Activated naive CD4-positive, alpha-beta T cell treated with anti-CD3 and anti-CD28 coated beads, Interleukin-2, amount 10 ng/mL, durations not matched to agents 7 days and 5 days (primary cell): ENCODE results near the gene GRID1.
"Not testable (repeated sequence)": the region's sequence is repeated elsewhere in the genome, so short reads cannot be mapped to it uniquely, and the experiment has no call there.

Experiments used
- CTCF ChIA-PET: fragments of 350-600 bp; sonication (Branson Sonifier 250); formaldehyde crosslinking; loops from one replicate; lab custom pipeline; 2021; ENCODE audit warnings: antibody characterized with exemption; lab: Charles Lee
- DNase-seq: peaks from one replicate; pipeline ENCODE4 v3.0.0-alpha.2; 2020
- H3K27ac Mint-ChIP-seq: one replicate; pipeline ENCODE4 v1.8.0; 2021; ENCODE audit warnings: mild to moderate bottlenecking, moderate library complexity, mixed read lengths
- H3K27me3 Mint-ChIP-seq: one replicate; pipeline ENCODE4 v1.8.0; 2021; ENCODE audit warnings: mild to moderate bottlenecking, mixed read lengths
- H3K36me3 Mint-ChIP-seq: one replicate; pipeline ENCODE4 v1.8.0; 2021; ENCODE audit warnings: mixed read lengths
- H3K4me1 Mint-ChIP-seq: one replicate; pipeline ENCODE4 v1.8.0; 2021; ENCODE audit warnings: mixed read lengths
- H3K4me3 Mint-ChIP-seq: one replicate; pipeline ENCODE4 v1.8.0; 2021; ENCODE audit warnings: mild to moderate bottlenecking, moderate library complexity, mixed read lengths
- H3K9me3 Mint-ChIP-seq: one replicate; pipeline ENCODE4 v1.8.0; 2021; ENCODE audit warnings: mixed read lengths

Gene GRID1

DNA sequence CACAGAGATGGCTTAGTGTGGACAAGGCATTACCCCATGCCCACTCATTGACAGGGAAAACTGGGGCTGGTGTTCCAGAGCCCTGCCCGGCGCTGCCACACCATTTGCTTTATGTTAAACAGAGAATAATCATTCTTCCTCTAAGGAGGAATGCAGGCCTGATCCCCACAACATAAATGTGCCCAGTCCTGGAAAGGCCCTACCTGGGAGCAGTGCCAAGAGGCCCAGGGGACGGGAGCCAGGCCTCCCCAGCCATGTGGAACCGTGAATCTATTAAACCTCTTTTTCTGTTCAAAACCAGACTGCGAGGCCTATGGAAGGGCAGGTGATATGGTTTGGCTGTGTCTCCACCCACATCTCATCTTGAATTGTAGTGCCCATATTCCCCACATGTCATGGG lies 264.1 kb downstream of the GRID1 start:
- CTCF ChIA-PET: no interaction called here
- H3K9me3 Mint-ChIP-seq: no peaks in the 10 kb centered on the region
- no peak for DNase-seq
- no peaks in the 10 kb centered on the region for H3K36me3 Mint-ChIP-seq
- H3K27me3 Mint-ChIP-seq: peaks cover 4% of the 10 kb centered on the region
- H3K4me3 Mint-ChIP-seq: no peak overlapping the region
- H3K4me1 Mint-ChIP-seq: no peaks in the 10 kb centered on the region
- no peak overlapping the region for H3K27ac Mint-ChIP-seq

GRCh38 chr10:86102031-86102430 lies 264.6 kb downstream of the GRID1 start:
- H3K4me3 Mint-ChIP-seq: no peak overlapping the region
- no peak overlapping the region for H3K27ac Mint-ChIP-seq
- peaks cover 4% of the 10 kb centered on the region for H3K27me3 Mint-ChIP-seq
- DNase-seq: no peak
- no peaks in the 10 kb centered on the region for H3K9me3 Mint-ChIP-seq
- no peaks in the 10 kb centered on the region for H3K4me1 Mint-ChIP-seq
- CTCF ChIA-PET: no interaction called here
- no peaks in the 10 kb centered on the region for H3K36me3 Mint-ChIP-seq

DNA sequence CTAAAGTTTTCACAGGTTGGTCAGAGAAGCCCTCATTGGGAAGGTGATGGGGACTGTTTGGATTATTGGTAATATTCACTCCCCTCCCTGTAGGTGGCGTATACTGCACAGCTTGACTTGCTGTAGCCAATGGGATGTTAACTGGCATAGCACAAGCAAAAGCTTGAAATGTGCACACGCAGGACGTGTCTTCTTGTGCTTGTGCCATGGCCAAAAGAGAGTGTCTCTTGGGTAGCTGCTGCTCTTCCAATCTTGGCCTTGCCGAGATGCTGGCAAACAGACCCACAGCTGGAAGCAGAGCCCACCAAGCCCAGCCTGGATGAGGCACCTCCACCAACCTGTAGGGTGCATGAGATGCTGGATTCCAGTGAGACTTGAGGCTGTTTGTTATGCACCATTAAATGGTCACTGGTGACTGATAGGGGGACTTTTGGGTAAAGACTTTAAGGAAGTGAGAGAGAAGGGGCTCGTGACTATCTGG lies 266.0 kb downstream of the GRID1 start:
- Mint-ChIP-seq H3K9me3 (no peaks in the 10 kb centered on the region), H3K27ac (no peak overlapping the region), H3K4me3 (no peak overlapping the region), H3K4me1 (no peaks in the 10 kb centered on the region), H3K36me3 (no peaks in the 10 kb centered on the region), H3K27me3 (peaks cover 4% of the 10 kb centered on the region)
- CTCF ChIA-PET: interaction anchor here (0.6 to 1.0 kb wide), 2 partner anchors 13 to 194 kb away, joined by 3 to 4 read pairs; no protein-coding TSS in a partner anchor
- DNase-seq: no peak

GRCh38 chr10:86099542-86100334 lies 266.9 kb downstream of the GRID1 start:
- no peak overlapping the region for H3K4me3 Mint-ChIP-seq
- CTCF ChIA-PET: no interaction called here
- H3K9me3 Mint-ChIP-seq: no peaks in the 10 kb centered on the region
- DNase-seq: no peak
- no peaks in the 10 kb centered on the region for H3K4me1 Mint-ChIP-seq
- no peaks in the 10 kb centered on the region for H3K36me3 Mint-ChIP-seq
- H3K27me3 Mint-ChIP-seq: peaks cover 4% of the 10 kb centered on the region
- H3K27ac Mint-ChIP-seq: no peak overlapping the region

DNA sequence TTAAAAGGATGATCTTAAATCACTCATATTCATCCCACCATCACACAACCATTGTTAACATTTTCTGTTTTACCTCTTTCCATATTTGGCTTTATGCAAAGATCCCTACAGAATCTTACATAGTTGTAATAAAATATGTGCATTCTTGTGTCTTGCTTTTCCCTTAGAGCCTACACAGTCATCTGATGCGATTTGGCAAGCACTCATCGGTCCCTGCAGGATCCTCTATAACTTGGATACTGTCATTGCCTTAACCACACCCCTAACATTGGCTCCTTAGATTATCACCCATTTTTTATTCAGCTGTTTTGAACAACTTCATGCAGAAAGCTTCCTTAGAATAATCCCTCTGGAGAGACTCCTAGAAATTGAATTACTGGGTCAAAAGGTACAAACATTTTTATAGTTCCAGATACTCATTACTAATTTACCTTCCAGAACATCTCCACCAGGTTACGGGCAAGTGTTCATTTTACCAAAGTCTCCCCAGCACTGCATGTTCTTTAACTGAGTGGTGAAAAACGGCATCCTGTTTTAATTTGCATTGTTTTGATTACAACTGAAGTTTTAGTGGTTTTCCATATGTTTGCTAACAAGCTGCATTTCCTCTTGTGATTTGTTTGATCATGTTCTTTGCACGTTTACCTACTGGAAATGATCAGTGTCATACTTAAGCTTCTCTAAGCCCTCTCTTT lies 268.3 kb downstream of the GRID1 start:
- H3K27ac Mint-ChIP-seq: no peak overlapping the region
- H3K9me3 Mint-ChIP-seq: no peaks in the 10 kb centered on the region
- CTCF ChIA-PET: no interaction called here
- no peak for DNase-seq
- H3K36me3 Mint-ChIP-seq: no peaks in the 10 kb centered on the region
- H3K27me3 Mint-ChIP-seq: no peaks in the 10 kb centered on the region
- no peaks in the 10 kb centered on the region for H3K4me1 Mint-ChIP-seq
- H3K4me3 Mint-ChIP-seq: no peak overlapping the region

- not testable (repeated sequence) for H3K4me1 Mint-ChIP-seq, H3K9me3 Mint-ChIP-seq, H3K4me3 Mint-ChIP-seq
Observed at GRCh38 chr10:86095061-86095460, 271.5 kb downstream of the GRID1 start.

DNA sequence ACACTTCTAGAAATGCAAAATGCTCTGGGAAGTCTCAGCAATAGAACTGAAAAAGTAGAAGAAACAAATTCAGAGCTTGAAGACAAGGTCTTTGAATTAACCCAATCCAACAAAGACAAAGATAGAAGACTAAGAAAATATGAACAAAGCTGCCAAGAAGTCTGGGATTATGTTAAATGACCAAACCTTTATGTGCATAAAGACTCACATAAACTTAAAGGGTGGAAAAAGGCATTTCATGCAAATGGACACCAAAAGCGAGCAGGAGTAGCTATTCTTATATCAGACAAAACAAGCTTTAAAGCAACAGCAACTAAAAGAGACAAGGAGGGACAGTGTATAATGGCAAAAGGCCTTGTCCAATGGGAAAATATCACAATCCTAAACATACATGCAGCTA lies 274.3 kb downstream of the GRID1 start:
- CTCF ChIA-PET: interaction anchor here (0.6 kb wide), 1 partner anchor 78 kb away, joined by 3 read pairs; no protein-coding TSS in a partner anchor
- H3K4me1 Mint-ChIP-seq, H3K4me3 Mint-ChIP-seq, DNase-seq, H3K9me3 Mint-ChIP-seq, H3K27ac Mint-ChIP-seq, H3K36me3 Mint-ChIP-seq: not testable (repeated sequence)
- H3K27me3 Mint-ChIP-seq: peaks cover 17% of the 10 kb centered on the region

More at GRCh38 chr10:86095061-86095460, 271.5 kb downstream of the GRID1 start:
- CTCF ChIA-PET, DNase-seq, H3K36me3 Mint-ChIP-seq, H3K27ac Mint-ChIP-seq, H3K27me3 Mint-ChIP-seq: not testable (repeated sequence)

GRCh38 chr10:86091216-86091615 lies 275.4 kb downstream of the GRID1 start:
- CTCF ChIA-PET: no interaction called here
- H3K27me3 Mint-ChIP-seq: peaks cover 17% of the 10 kb centered on the region
- H3K4me1 Mint-ChIP-seq: no peaks in the 10 kb centered on the region

GRCh38 chr10:86090807-86091206 lies 275.8 kb downstream of the GRID1 start:
- Mint-ChIP-seq H3K4me3 (no peak overlapping the region), H3K27ac (no peak overlapping the region), H3K9me3 (no peaks in the 10 kb centered on the region), H3K27me3 (peaks cover 17% of the 10 kb centered on the region), H3K36me3 (no peaks in the 10 kb centered on the region), H3K4me1 (no peaks in the 10 kb centered on the region)
- CTCF ChIA-PET: no interaction called here
- no peak for DNase-seq

More at GRCh38 chr10:86091216-86091615, 275.4 kb downstream of the GRID1 start:
- Mint-ChIP-seq H3K36me3 (no peaks in the 10 kb centered on the region), H3K9me3 (no peaks in the 10 kb centered on the region), H3K4me3 (no peak overlapping the region), H3K27ac (no peak overlapping the region)
- DNase-seq: no peak

- Mint-ChIP-seq H3K27ac (no peak overlapping the region), H3K36me3 (no peaks in the 10 kb centered on the region), H3K9me3 (no peaks in the 10 kb centered on the region), H3K27me3 (peaks cover 17% of the 10 kb centered on the region), H3K4me3 (no peak overlapping the region), H3K4me1 (no peaks in the 10 kb centered on the region)
- CTCF ChIA-PET: no interaction called here
- DNase-seq: no peak
Observed at GRCh38 chr10:86087716-86088115, 278.9 kb downstream of the GRID1 start.

DNA sequence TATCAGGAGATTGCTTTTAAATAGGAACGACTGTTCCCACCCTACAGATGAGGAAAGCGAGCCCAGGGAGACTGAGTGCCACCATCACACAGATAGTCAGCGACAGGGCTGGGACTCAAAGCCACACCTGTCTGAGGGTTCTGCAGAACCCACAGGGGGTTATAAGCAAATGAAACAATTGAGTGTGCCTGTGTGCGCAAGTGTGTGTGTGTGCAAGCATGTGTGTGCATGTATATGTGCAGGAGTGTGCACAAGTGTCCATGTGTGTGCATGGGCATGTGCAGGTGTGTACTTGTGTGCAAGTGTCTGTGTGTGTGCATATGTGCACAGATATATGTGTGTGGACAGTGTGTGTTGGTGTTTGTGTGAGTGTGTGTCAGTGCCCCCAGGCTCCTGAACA lies 280.2 kb downstream of the GRID1 start:
- Mint-ChIP-seq H3K27me3 (peaks cover 17% of the 10 kb centered on the region), H3K4me1 (no peaks in the 10 kb centered on the region)

DNA sequence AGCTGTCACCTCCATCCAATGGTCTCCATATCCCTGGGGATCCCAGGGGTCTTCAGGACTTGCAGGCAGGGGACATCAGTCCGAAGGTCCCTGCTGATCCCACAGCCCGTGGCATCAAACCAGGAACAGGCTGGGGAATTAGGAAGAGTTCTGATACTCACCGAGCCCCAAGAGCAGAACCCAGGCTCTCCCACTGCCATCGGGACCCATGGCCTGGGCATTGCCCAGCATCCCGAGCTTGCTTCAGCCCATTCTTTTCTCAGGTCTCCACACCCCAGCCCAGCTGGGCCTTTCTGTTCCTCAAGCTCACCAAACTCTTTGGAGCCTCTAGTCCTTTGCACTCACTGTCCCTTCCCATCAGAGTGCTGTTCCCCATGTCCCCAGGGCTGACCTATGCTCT lies 280.9 kb downstream of the GRID1 start:
- Mint-ChIP-seq H3K4me3 (no peak overlapping the region), H3K27me3 (peaks cover 9% of the 10 kb centered on the region), H3K4me1 (no peaks in the 10 kb centered on the region), H3K9me3 (no peaks in the 10 kb centered on the region), H3K36me3 (no peaks in the 10 kb centered on the region), H3K27ac (no peak overlapping the region)
- CTCF ChIA-PET: no interaction called here
- no peak for DNase-seq

More for the DNA sequence above, 280.2 kb downstream of the GRID1 start:
- Mint-ChIP-seq H3K4me3 (no peak overlapping the region), H3K36me3 (no peaks in the 10 kb centered on the region), H3K9me3 (no peaks in the 10 kb centered on the region), H3K27ac (no peak overlapping the region)
- DNase-seq: no peak
- CTCF ChIA-PET: no interaction called here

GRCh38 chr10:86085136-86085535 lies 281.5 kb downstream of the GRID1 start:
- Mint-ChIP-seq H3K4me1 (no peaks in the 10 kb centered on the region), H3K27ac (no peak overlapping the region), H3K4me3 (no peak overlapping the region), H3K9me3 (no peaks in the 10 kb centered on the region), H3K27me3 (peaks cover 9% of the 10 kb centered on the region), H3K36me3 (no peaks in the 10 kb centered on the region)
- DNase-seq: no peak
- CTCF ChIA-PET: no interaction called here

- Mint-ChIP-seq H3K27me3 (peaks cover 9% of the 10 kb centered on the region), H3K36me3 (no peaks in the 10 kb centered on the region)
Observed at GRCh38 chr10:86084585-86084984, 282.0 kb downstream of the GRID1 start.

More at GRCh38 chr10:86084585-86084984, 282.0 kb downstream of the GRID1 start:
- Mint-ChIP-seq H3K27ac (no peak overlapping the region), H3K4me3 (no peak overlapping the region), H3K9me3 (no peaks in the 10 kb centered on the region), H3K4me1 (no peaks in the 10 kb centered on the region)
- DNase-seq: no peak
- CTCF ChIA-PET: no interaction called here
